SK-N-DZ (cell line): ENCODE measurements around the gene MFSD2A.
A peak's percentile ranks its signal among the peaks of the same experiment; 100 is the strongest.
"Not testable (repeated sequence)": the region's sequence is repeated elsewhere in the genome, so short reads cannot be mapped to it uniquely, and the experiment has no call there.

Experiments used
- DNase-seq: peaks from one replicate; pipeline ENCODE4 v3.0.0-alpha.2; 2015; ENCODE audit warnings: low spot score

Gene MFSD2A

GRCh38 chr1:39940980-39941871, 13.7 kb upstream of the MFSD2A start:
- DNase-seq, result no peak

- DNase-seq, result no peak
Measured at GRCh38 chr1:39943471-39944290, 11.3 kb upstream of the MFSD2A start.

- no peak for DNase-seq
Measured at GRCh38 chr1:39944410-39945112, 10.4 kb upstream of the MFSD2A start.

- no peak for DNase-seq
Measured at GRCh38 chr1:39946216-39946615, 8.7 kb upstream of the MFSD2A start.

- DNase-seq, result no peak
Measured at GRCh38 chr1:39947260-39947659, 7.7 kb upstream of the MFSD2A start.

GRCh38 chr1:39949891-39950290, 5.1 kb upstream of the MFSD2A start:
- no peak for DNase-seq

GRCh38 chr1:39951926-39952325, 3.0 kb upstream of the MFSD2A start:
- DNase-seq, result no peak

GRCh38 chr1:39952359-39953110, 2.4 kb upstream of the MFSD2A start:
- DNase-seq, result no peak

- DNase-seq, result peak; percentile 5
Measured at GRCh38 chr1:39954324-39954869, 548 bp upstream of the MFSD2A start.

GRCh38 chr1:39955547-39956539, 898 bp downstream of the MFSD2A start:
- DNase-seq, result peak; percentile 57

GRCh38 chr1:39957299-39958015, 2.5 kb downstream of the MFSD2A start:
- DNase-seq, result no peak

- no peak for DNase-seq
Measured at GRCh38 chr1:39958403-39959200, 3.7 kb downstream of the MFSD2A start.

GRCh38 chr1:39959651-39960333, 4.8 kb downstream of the MFSD2A start:
- DNase-seq, result no peak

GRCh38 chr1:39960431-39960958, 5.5 kb downstream of the MFSD2A start:
- DNase-seq, result no peak

GRCh38 chr1:39962450-39962825, 7.5 kb downstream of the MFSD2A start:
- DNase-seq, result no peak

GRCh38 chr1:39962964-39963363, 8.0 kb downstream of the MFSD2A start:
- not testable (repeated sequence) for DNase-seq

GRCh38 chr1:39964552-39964951, 9.6 kb downstream of the MFSD2A start:
- DNase-seq, result no peak
